IMR-90 (cell line): ENCODE measurements around the gene SLF2. TPM values are rescaled to one million over a fixed set of nuclear protein-coding genes. Genes with fewer than 3 reads are reported as not detected.

ENCODE experiments used
- polyA plus RNA-seq, 3 experiments: library from polyadenylated mRNA; depleted of rRNA; stranded (reverse); fragments of >200 nt; gene quantifications; 2 replicates each; pipeline ENCODE4 v1.2.3, GENCODE V29; 2012; ENCODE audit warnings: low replicate concordance in 1 of 3
- total RNA-seq: library from RNA; depleted of rRNA; stranded (reverse); fragments of >200 nt; gene quantifications from 2 replicates; pipeline ENCODE4 v1.2.3, GENCODE V29; 2012
- TF ChIP-seq, protein P1 (sequence below): fragments of 150-350 bp; IDR thresholded peaks from 2 replicates; pipeline ENCODE4 v1.6.1; 2016; ENCODE audit warnings: low read depth, mild to moderate bottlenecking, low read length, moderate library complexity, borderline replicate concordance

The SLF2 gene
- total and polyA plus RNA-seq, 2 of the 4 experiments (the other 2 are of a cell fraction): 8.5 to 21.7 TPM

DNA sequence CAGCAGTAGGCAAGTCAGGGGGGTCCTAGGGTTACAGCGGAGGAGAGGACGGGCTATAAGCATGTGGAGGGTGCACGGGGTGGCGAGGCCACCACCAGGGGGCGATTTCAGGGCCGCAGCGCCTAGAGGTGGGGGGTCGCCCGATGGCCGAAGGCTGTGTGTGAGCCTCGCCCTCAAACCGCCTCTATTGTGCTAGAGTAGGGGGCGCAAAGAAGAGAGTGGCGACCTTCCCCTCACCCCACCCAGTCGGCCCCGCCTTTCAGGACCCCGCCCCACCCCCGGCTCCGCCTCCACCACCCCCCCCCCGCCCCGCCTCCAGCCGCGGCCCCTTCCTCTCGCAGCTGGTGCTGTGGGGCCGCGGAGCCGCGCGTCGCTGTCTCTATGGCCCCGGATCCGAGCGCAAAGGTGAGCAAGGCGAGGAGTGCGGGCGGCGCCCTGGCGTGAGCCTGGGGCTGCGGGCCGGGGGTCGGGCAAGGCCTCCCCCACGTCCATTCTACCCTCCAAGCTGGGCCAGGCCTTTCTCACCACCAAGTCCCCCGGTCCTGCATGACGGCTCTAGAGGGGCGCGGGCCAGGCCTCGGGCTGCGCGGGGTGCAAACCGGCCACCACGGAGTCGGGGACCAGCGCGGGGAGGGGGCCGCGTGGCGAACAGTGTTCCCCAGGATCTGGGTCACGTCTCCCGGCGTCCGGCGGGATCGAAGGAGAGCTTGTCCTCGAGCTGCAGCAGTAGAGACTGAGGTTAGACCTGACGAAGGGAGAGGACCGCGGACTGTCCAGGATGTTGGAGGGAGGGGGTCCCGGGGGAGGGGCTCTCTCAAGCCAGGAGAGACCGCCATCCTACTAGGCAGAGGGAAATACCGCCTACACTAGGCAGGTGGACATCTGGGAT is 56.7 kb downstream of the SLF2 start, which contains the start of gene SEMA4G (continued):
- TF ChIP-seq, protein P1, sequence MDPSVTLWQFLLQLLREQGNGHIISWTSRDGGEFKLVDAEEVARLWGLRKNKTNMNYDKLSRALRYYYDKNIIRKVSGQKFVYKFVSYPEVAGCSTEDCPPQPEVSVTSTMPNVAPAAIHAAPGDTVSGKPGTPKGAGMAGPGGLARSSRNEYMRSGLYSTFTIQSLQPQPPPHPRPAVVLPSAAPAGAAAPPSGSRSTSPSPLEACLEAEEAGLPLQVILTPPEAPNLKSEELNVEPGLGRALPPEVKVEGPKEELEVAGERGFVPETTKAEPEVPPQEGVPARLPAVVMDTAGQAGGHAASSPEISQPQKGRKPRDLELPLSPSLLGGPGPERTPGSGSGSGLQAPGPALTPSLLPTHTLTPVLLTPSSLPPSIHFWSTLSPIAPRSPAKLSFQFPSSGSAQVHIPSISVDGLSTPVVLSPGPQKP: no peak
